Endothelial cell of umbilical vein (primary cell): ENCODE measurements around the gene PCTP. TPM values are rescaled to one million over a fixed set of nuclear protein-coding genes. Genes with fewer than 3 reads are reported as not detected.

ENCODE experiments used
- BruUV-seq: library from RNA; stranded (reverse); fragments of 400-500 nt; replicated peaks from 2 replicates; lab custom pipeline; 2021; lab: Mats Ljungman, UMichigan
- CTCF ChIA-PET: fragments of 300-600, 350-600 bp; sonication (Branson Sonifier 250); formaldehyde crosslinking; loops from one replicate; lab custom pipeline; 2021; ENCODE audit warnings: antibody characterized with exemption, inconsistent platforms; lab: Charles Lee
- POLR2A ChIA-PET: fragments of 300-600, 350-600 bp; sonication (Branson Sonifier 250); formaldehyde crosslinking; loops from one replicate; lab custom pipeline; 2021; ENCODE audit warnings: antibody characterized with exemption, inconsistent platforms; lab: Charles Lee
- DNase-seq: peaks from one replicate; pipeline ENCODE4 v3.0.0-alpha.2; 2011; ENCODE audit warnings: low read depth, low spot score
- FAIRE-seq: peaks from 2 replicates; lab custom pipeline; 2011; peaks lifted over from hg19 to GRCh38; lab: Jason Lieb, UNC
- H2AFZ ChIP-seq: 2 replicates; pipeline ENCODE4 v1.6.0; 2012; ENCODE audit warnings: low read depth, low read length, control low read depth, inconsistent platforms
- H3K27ac ChIP-seq: 2 replicates; pipeline ENCODE4 v1.5.1; 2011; ENCODE audit warnings: low read depth, mild to moderate bottlenecking, control low read depth, low read length, moderate library complexity; ENCODE audit not compliant: insufficient read depth
- H3K27me3 ChIP-seq, 2 experiments: 2 replicates each; pipeline versions ENCODE4 v1.6.0 to v1.6.1; 2011; ENCODE audit warnings: low read length in 2 of 2, mixed read lengths in 1 of 2; ENCODE audit not compliant: control insufficient read depth in 2 of 2, insufficient read depth in 2 of 2
- H3K36me3 ChIP-seq, 2 experiments: 2 replicates in 1 of 2; 3 replicates in 1 of 2; pipeline ENCODE4 v1.5.1; 2011; ENCODE audit warnings: low read length in 2 of 2, mild to moderate bottlenecking in 1 of 2, moderate library complexity in 1 of 2; ENCODE audit not compliant: control insufficient read depth in 2 of 2, insufficient read depth in 2 of 2; ENCODE audit errors: extremely low read depth in 1 of 2
- H3K4me1 ChIP-seq: 3 replicates; pipeline ENCODE4 v1.5.1; 2011; ENCODE audit warnings: mild to moderate bottlenecking, low read length; ENCODE audit not compliant: control insufficient read depth, insufficient read depth; ENCODE audit errors: extremely low read depth
- H3K4me2 ChIP-seq: 2 replicates; pipeline ENCODE4 v1.6.1; 2011; ENCODE audit warnings: low read length, control low read depth, mixed read lengths; ENCODE audit not compliant: insufficient read depth
- H3K4me3 ChIP-seq, 3 experiments: fragments of 200-600 bp in 1 of 3; sonication (generic), shearing (Covaris generic) in 1 of 3; replicated peaks in 1 of 3; 2 replicates each; pipeline ENCODE4 v1.5.1; 2011 to 2016; ENCODE audit warnings: control low read depth in 3 of 3, low read length in 3 of 3, mild to moderate bottlenecking in 2 of 3, inconsistent platforms in 1 of 3, low read depth in 1 of 3, moderate library complexity in 1 of 3; ENCODE audit not compliant: insufficient read depth in 1 of 3
- H3K79me2 ChIP-seq: 2 replicates; pipeline ENCODE4 v1.6.0; 2012; ENCODE audit warnings: low read length, inconsistent platforms; ENCODE audit not compliant: control insufficient read depth, insufficient read depth
- H3K9ac ChIP-seq: replicated peaks from 2 replicates; pipeline ENCODE3; 2011; ENCODE audit warnings: low read length, control low read depth; ENCODE audit not compliant: insufficient read depth; ENCODE audit errors: extremely low read depth
- H3K9me1 ChIP-seq: replicated peaks from 3 replicates; pipeline ENCODE4 v1.6.0; 2011; ENCODE audit warnings: mild to moderate bottlenecking, low read length; ENCODE audit not compliant: control insufficient read depth, insufficient read depth; ENCODE audit errors: extremely low read depth
- H3K9me3 ChIP-seq: replicated peaks from 2 replicates; pipeline ENCODE4 v1.5.1; 2012; ENCODE audit warnings: low read length, inconsistent platforms; ENCODE audit not compliant: control insufficient read depth, insufficient read depth
- H4K20me1 ChIP-seq: replicated peaks from 2 replicates; pipeline ENCODE3; 2011; ENCODE audit warnings: mild to moderate bottlenecking, low read length; ENCODE audit not compliant: control insufficient read depth, insufficient read depth; ENCODE audit errors: extremely low read depth
- CTCF ChIP-seq, 2 donors: IDR thresholded peaks; 1 replicate in 1 of 2; 2 replicates in 1 of 2; pipeline ENCODE4 v1.5.1; 2011; ENCODE audit warnings: low read length in 2 of 2, mild to moderate bottlenecking in 2 of 2, moderate library complexity in 2 of 2, control low read depth in 1 of 2, inconsistent platforms in 1 of 2, low read depth in 1 of 2; ENCODE audit not compliant: insufficient read depth in 1 of 2; ENCODE audit errors: extremely low read depth in 1 of 2
- EZH2 ChIP-seq: IDR thresholded peaks from 2 replicates; pipeline ENCODE4 v1.6.1; 2012; ENCODE audit warnings: borderline replicate concordance, low read depth, mild to moderate bottlenecking, moderate library complexity, low read length, inconsistent platforms; ENCODE audit not compliant: severe bottlenecking
- FOS ChIP-seq: IDR thresholded peaks from 2 replicates; pipeline ENCODE4 v1.6.1; 2011; ENCODE audit warnings: mild to moderate bottlenecking, low read length, moderate library complexity, borderline replicate concordance; ENCODE audit not compliant: insufficient read depth
- GATA2 ChIP-seq: IDR thresholded peaks from 2 replicates; pipeline ENCODE4 v1.7.0; 2011; ENCODE audit warnings: low read depth, mild to moderate bottlenecking, moderate library complexity, mixed read lengths, low read length; ENCODE audit not compliant: insufficient read length, insufficient read depth
- JUN ChIP-seq: IDR thresholded peaks from 2 replicates; pipeline ENCODE4 v1.6.1; 2011; ENCODE audit warnings: borderline replicate concordance, low read depth; ENCODE audit not compliant: insufficient read length, insufficient read depth
- MAX ChIP-seq: IDR thresholded peaks from 2 replicates; pipeline ENCODE4 v1.6.1; 2011; ENCODE audit not compliant: insufficient read depth, insufficient read length
- MYC ChIP-seq: IDR thresholded peaks from one replicate; pipeline ENCODE4 v1.6.1; 2011; ENCODE audit warnings: mild to moderate bottlenecking, low read depth, low read length
- POLR2A ChIP-seq: IDR thresholded peaks from 2 replicates; pipeline ENCODE4 v1.6.1; 2012; ENCODE audit warnings: low read depth, mild to moderate bottlenecking, control low read depth, low read length
- POLR2AphosphoS5 ChIP-seq: IDR thresholded peaks from 2 replicates; pipeline ENCODE4 v1.6.1; 2012; ENCODE audit warnings: low read depth, mild to moderate bottlenecking, control low read depth, low read length, moderate library complexity; ENCODE audit not compliant: insufficient read depth
- dilution Hi-C: fragments of 300-500 bp; cut with MboI; formaldehyde crosslinking; loops from one replicate; pipeline ENCODE4 v1.15.0; 2019; ENCODE audit warnings: low sequenced_read_pairs; ENCODE audit not compliant: extremely low pct_ligation_motif_present
- intact Hi-C: fragments of 100-400 bp; cut with micrococcal nuclease; formaldehyde crosslinking; loops from one replicate; pipeline ENCODE4 v1.10.0; 2022
- polyA plus RNA-seq, 4 experiments: library from polyadenylated mRNA; depleted of rRNA in 3 of 4; stranded (reverse) in 3 of 4; unstranded in 1 of 4; fragments of >200 nt; gene quantifications; 2 replicates each; pipeline versions ENCODE4 v1.2.1 to v1.2.3, GENCODE V29; 2011 to 2012; ENCODE audit warnings: missing spikeins in 1 of 4
- total RNA-seq: library from RNA; stranded (reverse); gene quantifications from 2 replicates; pipeline ENCODE4 v1.2.3, GENCODE V29; 2021

Gene PCTP
- total and polyA plus RNA-seq, 2 donors (not counting 3 experiments of a cell fraction or from before 2014, with no cell fraction given) = 13.5 to 18.3 TPM

- intact Hi-C loops = no loop called here
- Histone ChIP-seq H3K9ac (no peak overlapping the region), H2AFZ (no peak overlapping the region), H3K4me1 (peaks cover 5% of the 10 kb centered on the region), H3K9me1 (no peaks in the 10 kb centered on the region), H4K20me1 (no peaks in the 10 kb centered on the region), H3K27me3 (no peaks in the 10 kb centered on the region), H3K9me3 (no peaks in the 10 kb centered on the region), H3K27ac (no peak overlapping the region), H3K4me3 (no peak overlapping the region), H3K79me2 (no peaks in the 10 kb centered on the region), H3K36me3 (no peaks in the 10 kb centered on the region), H3K4me2 (no peak overlapping the region)
- CTCF ChIA-PET = interaction anchor here (1.0 to 1.5 kb wide), 2 partner anchors 22 to 41 kb away, joined by 3 read pairs; partner anchors contain the start of gene PCTP
- FAIRE-seq = no peak
- dilution Hi-C loops = no loop called here
- DNase-seq = no peak
- POLR2A ChIA-PET = no interaction called here
- TF ChIP-seq POLR2A (no peak), CTCF (IDR thresholded peaks at IDR 0.05; ENCODE audit: extremely low read depth in 1 of 2, insufficient read depth in 1 of 2, low read depth in 1 of 2, low read length in 2 of 2) (no peak), GATA2 (no peak), MYC (no peak)
- BruUV-seq = no TSS peak
Observed at GRCh38 chr17:55729484-55729883, 21.4 kb upstream of the PCTP start.

- Histone ChIP-seq H3K4me3 (no peak overlapping the region), H3K4me1 (peaks cover 5% of the 10 kb centered on the region), H4K20me1 (no peaks in the 10 kb centered on the region), H3K9me1 (no peaks in the 10 kb centered on the region), H3K36me3 (no peaks in the 10 kb centered on the region), H3K9me3 (no peaks in the 10 kb centered on the region), H3K79me2 (no peaks in the 10 kb centered on the region), H3K27me3 (no peaks in the 10 kb centered on the region), H3K4me2 (no peak overlapping the region), H2AFZ (no peak overlapping the region), H3K27ac (no peak overlapping the region), H3K9ac (no peak overlapping the region)
- ChIA-PET POLR2A (no interaction called here), CTCF (interaction anchor here (0.9 to 1.5 kb wide), 2 partner anchors 12 to 40 kb away, joined by 3 to 6 read pairs; no protein-coding TSS in a partner anchor)
- dilution Hi-C loops (no loop called here), intact Hi-C loops (no loop called here)
- no TSS peak for BruUV-seq
- TF ChIP-seq JUN (no peak), POLR2AphosphoS5 (no peak), MAX (no peak), POLR2A (no peak), EZH2 (no peak), FOS (no peak)
- no peak for FAIRE-seq
- no peak for DNase-seq
Observed at GRCh38 chr17:55730380-55730779, 20.5 kb upstream of the PCTP start.
